Heart right ventricle (tissue), 16 donors: ENCODE data around the gene RHBDD2. TPM values are rescaled to one million over a fixed set of nuclear protein-coding genes. Genes with fewer than 3 reads are reported as not detected.

ENCODE experiments used
- ATAC-seq, 8 donors: fragments of 200-7000 bp; cut with Tn5 transposase; one replicate each; pipeline ENCODE4 v1.9.1; 2020; ENCODE audit warnings: mild to moderate bottlenecking in 8 of 8, moderate library complexity in 8 of 8, moderate number of reproducible peaks in 1 of 8
- DNase-seq, 2 donors: peaks; one replicate each; pipeline ENCODE4 v3.0.0-alpha.2; 2020
- H3K27ac ChIP-seq, 10 donors: fragments of 200-600 bp; sonication (generic) in 2 of 10; one replicate each; pipeline versions ENCODE4 v1.5.0 to v1.8.0; 2020 to 2022; ENCODE audit warnings: mild to moderate bottlenecking in 3 of 10
- H3K27me3 ChIP-seq, 7 donors: fragments of 200-600 bp; one replicate each; pipeline ENCODE4 v1.8.0; 2021 to 2022; ENCODE audit warnings: mild to moderate bottlenecking in 2 of 7
- H3K36me3 ChIP-seq, 9 donors: fragments of 200-600 bp; sonication (generic) in 1 of 9; one replicate each; pipeline versions ENCODE4 v1.5.0 to v1.8.0; 2020 to 2022; ENCODE audit warnings: mild to moderate bottlenecking in 2 of 9
- H3K4me1 ChIP-seq, 9 donors: fragments of 200-600 bp; sonication (generic) in 1 of 9; one replicate each; pipeline versions ENCODE4 v1.5.0 to v1.8.0; 2020 to 2022; ENCODE audit warnings: mild to moderate bottlenecking in 4 of 9
- H3K4me3 ChIP-seq, 10 donors: fragments of 200-600 bp; sonication (generic) in 2 of 10; one replicate each; pipeline versions ENCODE4 v1.5.0 to v1.8.0; 2020 to 2022; ENCODE audit warnings: mild to moderate bottlenecking in 7 of 10, moderate library complexity in 2 of 10
- H3K9me3 ChIP-seq, 11 donors: fragments of 200-600 bp in 10 of 11; sonication (generic) in 2 of 11; one replicate each; pipeline versions ENCODE4 v1.5.0 to v1.8.0; 2013 to 2022; ENCODE audit warnings: mild to moderate bottlenecking in 2 of 11, control low read depth in 1 of 11, moderate library complexity in 1 of 11
- WGBS, 2 donors: extraction: QIAGEN DNeasy Blood & Tissue Kit; methylation state at CpG; one replicate each; pipeline ENCODE4 v1.1.7; 2013; ENCODE audit warnings: inconsistent platforms in 1 of 2; 5-methylcytosine and 5-hydroxymethylcytosine counted together
- intact Hi-C, 10 donors: fragments of 100-400 bp; cut with DNase I; formaldehyde crosslinking; loops; one replicate each; pipeline versions ENCODE4 v1.11.1 to v1.14.2; 2022
- microRNA-seq, 2 donors: library from miRNA; unstranded; fragments of <30 nt; microRNA quantifications; one replicate each; pipeline ENCODE4 v1.2.0, GENCODE V29; 2021
- polyA plus RNA-seq, 2 donors: library from polyadenylated mRNA; stranded (reverse); fragments of 200-250 nt; gene quantifications; one replicate each; pipeline ENCODE4 v1.2.3, GENCODE V29; 2013
- total RNA-seq, 10 donors: library from RNA; stranded (reverse); fragmentation: NEBNext Ultra II Directional in 3 of 10; extraction: Animal tissue kit (Norgen Biotek cat#: 25700) in 3 of 10; gene quantifications; one replicate each; pipeline versions ENCODE4 v1.2.1 to v1.2.4, GENCODE V29; 2021 to 2023
- TF ChIP-seq, protein P1 (sequence below), 9 donors: fragments of 200-600 bp; sonication (generic) in 2 of 9; IDR thresholded peaks; one replicate each; pipeline versions ENCODE4 v1.5.0 to v1.8.0; 2021 to 2022; ENCODE audit warnings: antibody characterized with exemption in 9 of 9, mild to moderate bottlenecking in 5 of 9, moderate library complexity in 1 of 9
- donor health status: Arrhythmogenic right ventricular cardiomyopathy.
- donor health status: ischemic (EF 13 %, LVEDD 7.1; RV severe dilation, severe dysfunction).
- donor health status: healthy with polysubstance abuse.
- donor health status: DM: no; HTN: yes; CAD: no.
- donor health status: DM: no; HTN: no; CAD: no.
- donor health status: ischemic (EF 25% LVEDD 6.9; RV normal size, moderate dysfunction).
- donor health status: ischemic (EF 25% LVEDD 5.7; RV mildly dilated, moderate dysfunction).
- donor health status: healthy.
- donor health status: DM: yes; HTN: yes; CAD: no.
- donor health status: Ischemic cardiomyopathy.
- donor health status: ischemic (EF 35%, LVEDD 5.7; RV mildly dilated, moderate dysfunction).
- donor health status: nonischemic (EF 11% LVEDD 7.7; RV severe dilation, severe dysfunction).
- donor health status: DM: yes; HTN: yes; CAD: no.
- donor health status: PGD.
- donor health status: ischemic (EF 29% LVEDD 5.4; RV normal size, mild dysfunction).
- donor health status: nonischemic (EF 23%, LVEDD 6.1; RV moderate dilation, normal function).

The RHBDD2 gene
- total and polyA plus RNA-seq, 12 donors = 20.8 to 48.1 (median 28.8) TPM

GRCh38 chr7:75928568-75928914, 49.7 kb downstream of the RHBDD2 start:
- 94 to 98% methylated on average over 4 of the region's 4 CpGs for WGBS, 2 donors
- H3K4me3 ChIP-seq = no peak overlapping the region
- peaks cover 0 to 35% (median 21%) of the 10 kb centered on the region in 9 donors for H3K4me1 ChIP-seq
- ATAC-seq (peak in 1 of 8 donors; percentile 19), DNase-seq (no peak)
- peaks cover 0 to 14% (median 0%) of the 10 kb centered on the region in 9 donors for H3K36me3 ChIP-seq
- H3K27me3 ChIP-seq = no peaks in the 10 kb centered on the region
- H3K27ac ChIP-seq = no peak overlapping the region
- intact Hi-C loops = loop anchor here in 1 of 10 donors (2.0 kb wide), 1 partner anchor 20 kb away; no protein-coding TSS in a partner anchor
- TF ChIP-seq, protein P1, sequence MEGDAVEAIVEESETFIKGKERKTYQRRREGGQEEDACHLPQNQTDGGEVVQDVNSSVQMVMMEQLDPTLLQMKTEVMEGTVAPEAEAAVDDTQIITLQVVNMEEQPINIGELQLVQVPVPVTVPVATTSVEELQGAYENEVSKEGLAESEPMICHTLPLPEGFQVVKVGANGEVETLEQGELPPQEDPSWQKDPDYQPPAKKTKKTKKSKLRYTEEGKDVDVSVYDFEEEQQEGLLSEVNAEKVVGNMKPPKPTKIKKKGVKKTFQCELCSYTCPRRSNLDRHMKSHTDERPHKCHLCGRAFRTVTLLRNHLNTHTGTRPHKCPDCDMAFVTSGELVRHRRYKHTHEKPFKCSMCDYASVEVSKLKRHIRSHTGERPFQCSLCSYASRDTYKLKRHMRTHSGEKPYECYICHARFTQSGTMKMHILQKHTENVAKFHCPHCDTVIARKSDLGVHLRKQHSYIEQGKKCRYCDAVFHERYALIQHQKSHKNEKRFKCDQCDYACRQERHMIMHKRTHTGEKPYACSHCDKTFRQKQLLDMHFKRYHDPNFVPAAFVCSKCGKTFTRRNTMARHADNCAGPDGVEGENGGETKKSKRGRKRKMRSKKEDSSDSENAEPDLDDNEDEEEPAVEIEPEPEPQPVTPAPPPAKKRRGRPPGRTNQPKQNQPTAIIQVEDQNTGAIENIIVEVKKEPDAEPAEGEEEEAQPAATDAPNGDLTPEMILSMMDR (IDR thresholded peaks at IDR 0.05) = no peak
- H3K9me3 ChIP-seq = peaks cover 0 to 5% (median 0%) of the 10 kb centered on the region in 11 donors

DNA sequence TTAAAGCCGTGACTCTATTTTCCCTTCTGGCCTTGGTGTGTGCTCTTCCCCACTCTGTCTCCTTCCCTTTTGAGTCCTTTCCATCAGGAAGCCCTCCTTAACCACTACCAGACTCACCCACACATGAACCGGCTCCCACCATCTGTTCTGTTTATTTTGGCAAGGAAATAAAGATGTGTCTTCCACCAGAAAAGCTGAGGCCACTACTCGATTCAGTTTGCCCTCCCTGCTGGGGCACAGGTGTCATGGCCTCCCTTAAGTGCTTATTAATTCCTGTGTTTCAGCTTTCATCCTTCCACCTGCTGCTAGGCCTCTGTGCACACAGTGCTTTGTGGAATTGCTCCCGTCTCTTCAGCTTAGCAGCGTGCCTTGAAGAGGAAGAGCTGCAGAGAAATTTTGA, 52.8 kb downstream of the RHBDD2 start:
- DNase-seq = no peak
- intact Hi-C loops = no loop called here
- TF ChIP-seq, protein P1 (IDR thresholded peaks at IDR 0.05) = no peak
- Histone ChIP-seq H3K4me3 (no peak overlapping the region), H3K27me3 (no peaks in the 10 kb centered on the region), H3K9me3 (peaks cover 0 to 14% (median 0%) of the 10 kb centered on the region in 11 donors), H3K27ac (no peak overlapping the region), H3K36me3 (peaks cover 0 to 14% (median 0%) of the 10 kb centered on the region in 9 donors), H3K4me1 (peaks cover 0 to 17% (median 6%) of the 10 kb centered on the region in 9 donors)
- ATAC-seq = no peak
- WGBS, 2 donors = 64 to 84% methylated on average over 5 of the region's 5 CpGs

GRCh38 chr7:75937958-75938786, 59.3 kb downstream of the RHBDD2 start:
- ATAC-seq (peak; percentile 74 to 94 (median 90)), DNase-seq (peak; percentile 58 to 75)
- Histone ChIP-seq H3K4me3 (no peak overlapping the region), H3K4me1 (peaks cover 0 to 32% (median 16%) of the 10 kb centered on the region in 9 donors), H3K27ac (peak overlapping the region; percentile 17 to 67 (median 49)), H3K9me3 (peaks cover 0 to 9% (median 0%) of the 10 kb centered on the region in 11 donors), H3K36me3 (peaks cover 0 to 17% (median 0%) of the 10 kb centered on the region in 9 donors), H3K27me3 (no peaks in the 10 kb centered on the region)
- WGBS, 2 donors = 59% methylated on average over 15 of the region's 15 CpGs
- intact Hi-C loops = no loop called here
- TF ChIP-seq, protein P1 (IDR thresholded peaks at IDR 0.05) = no peak

Small RNAs within 50 kb of the gene (microRNA-seq; reads per million reads assigned to microRNA genes)
- gene MIR4651 = 0 to 0.60 reads per million in 2 donors

Other genes with a start within 250 kb of the RHBDD2 start
- 10 to 100 TPM; 16.4 to 32.4 (median 25.6) TPM for gene HIP1, start 140.1 kb upstream of the RHBDD2 start, total RNA-seq
- gene HIP1, start 140.1 kb upstream of the RHBDD2 start, polyA plus RNA-seq = 1 to 10 TPM; 7.0 to 7.4 TPM
- 1 to 10 TPM in 1 of 10 donors, under 1 TPM in 4, not detected in 5; 0.55 to 2.0 (median 0.85) TPM for gene CCL26, start 106.8 kb upstream of the RHBDD2 start, total RNA-seq
- gene CCL26, start 106.8 kb upstream of the RHBDD2 start, polyA plus RNA-seq = 1 to 10 TPM; 1.0 to 1.2 TPM
- 1 to 10 TPM in 2 of 10 donors, under 1 TPM in 3, not detected in 5; 0.46 to 1.9 (median 0.72) TPM for gene CCL24, start 65.2 kb upstream of the RHBDD2 start, total RNA-seq
- gene CCL24, start 65.2 kb upstream of the RHBDD2 start, polyA plus RNA-seq = under 1 TPM in 1 of 2 donors, not detected in 1; 0.13 TPM
- gene POR, start 36.1 kb downstream of the RHBDD2 start, total RNA-seq = 100 to 1,000 TPM in 1 of 10 donors, 10 to 100 TPM in 9; 37.3 to 203 (median 59.3) TPM
- 100 to 1,000 TPM; 104 to 185 TPM for gene POR, start 36.1 kb downstream of the RHBDD2 start, polyA plus RNA-seq
- gene TMEM120A, start 115.6 kb downstream of the RHBDD2 start, total RNA-seq = 100 to 1,000 TPM; 132 to 192 (median 149) TPM
- gene TMEM120A, start 115.6 kb downstream of the RHBDD2 start, polyA plus RNA-seq = 100 to 1,000 TPM; 179 to 220 TPM
- gene STYXL1, start 169.0 kb downstream of the RHBDD2 start, total RNA-seq = 10 to 100 TPM; 11.0 to 30.0 (median 16.9) TPM
- gene STYXL1, start 169.0 kb downstream of the RHBDD2 start, polyA plus RNA-seq = 10 to 100 TPM; 41.5 to 53.9 TPM
- 100 to 1,000 TPM; 383 to 686 (median 453) TPM for gene MDH2, start 169.1 kb downstream of the RHBDD2 start, total RNA-seq
- gene MDH2, start 169.1 kb downstream of the RHBDD2 start, polyA plus RNA-seq = 100 to 1,000 TPM in 1 of 2 donors, 10 to 100 TPM in 1; 66.1 to 252 TPM